ENCODE data around the gene TUBB8B. TPM values are rescaled to one million over a fixed set of nuclear protein-coding genes. Genes with fewer than 3 reads are reported as not detected.
"Not testable (repeated sequence)": the region's sequence is repeated elsewhere in the genome, so short reads cannot be mapped to it uniquely, and the experiment has no call there.

TUBB8B gene
- total and polyA plus RNA-seq, 10 of the 15 experiments (the other 5 are each of a cell fraction or from before 2014, with no cell fraction given), result not detected

DNA sequence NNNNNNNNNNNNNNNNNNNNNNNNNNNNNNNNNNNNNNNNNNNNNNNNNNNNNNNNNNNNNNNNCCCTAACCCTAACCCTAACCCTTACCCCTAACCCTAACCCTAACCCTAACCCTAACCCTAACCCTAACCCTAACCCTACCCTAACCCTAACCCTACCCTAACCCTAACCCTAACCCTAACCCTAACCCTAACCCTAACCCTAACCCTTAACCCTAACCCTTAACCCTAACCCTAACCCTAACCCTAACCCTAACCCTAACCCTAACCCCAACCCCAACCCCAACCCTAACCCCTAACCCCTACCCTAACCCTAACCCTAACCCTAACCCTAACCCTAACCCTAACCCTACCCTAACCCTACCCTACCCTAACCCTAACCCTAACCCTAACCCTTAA, 39.5 kb downstream of the TUBB8B start:
- H3K4me2 ChIP-seq (ENCODE audit: control insufficient read depth, insufficient read depth); SMC1A ChIA-PET (ENCODE audit: uncharacterized antibody, unreplicated experiment); H2AFZ ChIP-seq (ENCODE audit: control insufficient read depth, low read depth, low read length); H3K27ac ChIP-seq (ENCODE audit: control insufficient read depth, insufficient read depth); RAD21 ChIA-PET (ENCODE audit: unreplicated experiment); H3K4me1 ChIP-seq (ENCODE audit: control insufficient read depth, insufficient read depth, low read length); H4K20me1 ChIP-seq (ENCODE audit: control insufficient read depth, insufficient read depth); BruUV-seq (replicated peaks); POLR2A ChIA-PET; in situ Hi-C loops (cut with MboI); H3K79me2 ChIP-seq (ENCODE audit: control insufficient read depth, insufficient read depth, low read length); intact Hi-C loops (cut with micrococcal nuclease; ENCODE audit: unreplicated experiment); ATAC-seq; DNase-seq (ENCODE audit: low read depth, low spot score); H3K9ac ChIP-seq (ENCODE audit: control insufficient read depth, insufficient read depth, low read length); H3K9me3 ChIP-seq (replicated peaks; ENCODE audit: control insufficient read depth, insufficient read depth, low read length); H3K27me3 ChIP-seq (replicated peaks in 1 of 2; ENCODE audit: control insufficient read depth in 2 of 2, insufficient read depth in 2 of 2, low read length in 1 of 2); H3K36me3 ChIP-seq (ENCODE audit: control insufficient read depth in 2 of 2, insufficient read depth in 2 of 2, low read length in 1 of 2); H3K4me3 ChIP-seq; CTCF ChIA-PET: not testable (repeated sequence)
- peak; percentile 75 for FAIRE-seq

Small RNA genes lying within 50 kb of the gene (small RNA-seq; reads per million reads assigned to genes)
- not detected for gene AP001005.2

Other genes with a start within 250 kb of the TUBB8B start
- 14.3 and 16.7 TPM in 2 replicates for gene USP14, start 108.9 kb upstream of the TUBB8B start, total RNA-seq (2014; rRNA removed)
- 16.8 and 17.2 TPM in 2 replicates for gene USP14, start 108.9 kb upstream of the TUBB8B start, total RNA-seq (2014; rRNA removed; fragmentation: Illumina TruSeq; extraction: Trizol)
- 57.0 and 64.1 TPM in 2 replicates for gene USP14, start 108.9 kb upstream of the TUBB8B start, total RNA-seq (2021)
- gene USP14, start 108.9 kb upstream of the TUBB8B start, polyA plus RNA-seq (2011; rRNA removed), result 29.3 and 40.0 TPM in 2 replicates
- gene USP14, start 108.9 kb upstream of the TUBB8B start, polyA plus RNA-seq (2014; fragmentation: Illumina TruSeq; extraction: Trizol), result 70.7 and 93.2 TPM in 2 replicates
- 10 to 100 TPM; 20.3 to 30.0 TPM for gene USP14, start 108.9 kb upstream of the TUBB8B start, polyA plus RNA-seq (2014; fragmentation: Nextera tagmentation; extraction: Ambion mirVana)
- 19.2 and 21.4 TPM in 2 replicates for gene USP14, start 108.9 kb upstream of the TUBB8B start, polyA plus RNA-seq (2014; rRNA removed)
- 100 to 1,000 TPM; 122 to 127 TPM for gene USP14, start 108.9 kb upstream of the TUBB8B start, polyA plus RNA-seq (2016; fragmentation: Nextera tagmentation; extraction: Ambion mirVana)
- 45.7 and 53.8 TPM in 2 replicates for gene THOC1, start 218.4 kb upstream of the TUBB8B start, total RNA-seq (2014; rRNA removed)
- gene THOC1, start 218.4 kb upstream of the TUBB8B start, total RNA-seq (2014; rRNA removed; fragmentation: Illumina TruSeq; extraction: Trizol), result 62.4 and 66.3 TPM in 2 replicates
- gene THOC1, start 218.4 kb upstream of the TUBB8B start, total RNA-seq (2021), result 28.4 and 32.8 TPM in 2 replicates
- gene THOC1, start 218.4 kb upstream of the TUBB8B start, polyA plus RNA-seq (2011; rRNA removed), result 99.8 and 158 TPM in 2 replicates
- 57.0 and 63.7 TPM in 2 replicates for gene THOC1, start 218.4 kb upstream of the TUBB8B start, polyA plus RNA-seq (2014; fragmentation: Illumina TruSeq; extraction: Trizol)
- gene THOC1, start 218.4 kb upstream of the TUBB8B start, polyA plus RNA-seq (2014; fragmentation: Nextera tagmentation; extraction: Ambion mirVana), result 10 to 100 TPM; 35.5 to 38.5 TPM
- gene THOC1, start 218.4 kb upstream of the TUBB8B start, polyA plus RNA-seq (2014; rRNA removed), result 36.1 and 47.8 TPM in 2 replicates
- 10 to 100 TPM; 50.2 to 54.2 TPM for gene THOC1, start 218.4 kb upstream of the TUBB8B start, polyA plus RNA-seq (2016; fragmentation: Nextera tagmentation; extraction: Ambion mirVana)